LHCN-M2 (cell line): ENCODE data around the gene ZP1. TPM values are rescaled to one million over a fixed set of nuclear protein-coding genes. Genes with fewer than 3 reads are reported as not detected.
"Not testable (repeated sequence)": the region's sequence is repeated elsewhere in the genome, so short reads cannot be mapped to it uniquely, and the experiment has no call there.

Experiments
- DNase-seq: peaks from one replicate; pipeline ENCODE4 v3.0.0-alpha.2; 2012; ENCODE audit warnings: low read depth
- polyA plus RNA-seq: library from polyadenylated mRNA; unstranded; fragments of >200 nt; gene quantifications from one replicate; pipeline ENCODE4 v1.2.1, GENCODE V29; 2012; ENCODE audit warnings: missing spikeins
- total RNA-seq: library from RNA; depleted of rRNA; stranded (reverse); fragments of >200 nt; gene quantifications from 2 replicates; pipeline ENCODE4 v1.2.3, GENCODE V29; 2014; rRNA removed

ZP1 gene
- 0.57 TPM in 1 of 2 replicates, not detected in the other for total RNA-seq
- 0.18 TPM for polyA plus RNA-seq

- DNase-seq = no peak
Measured at GRCh38 chr11:60866911-60867870, at the start of gene ZP1. Gene ZP1, plus strand, starts transcription at chr11:60867542. Its CDS starts 20 bp downstream, at chr11:60867562.

- no peak for DNase-seq
Measured at GRCh38 chr11:60818057-60818456, 49.3 kb upstream of the ZP1 start.

GRCh38 chr11:60821827-60822599 lies 45.3 kb upstream of the ZP1 start:
- no peak for DNase-seq

- DNase-seq = not testable (repeated sequence)
Measured at GRCh38 chr11:60823745-60824306, 43.5 kb upstream of the ZP1 start.

- DNase-seq = no peak
Measured at GRCh38 chr11:60825118-60825517, 42.2 kb upstream of the ZP1 start.

- DNase-seq = no peak
Measured at GRCh38 chr11:60825790-60826189, 41.6 kb upstream of the ZP1 start.

GRCh38 chr11:60830478-60831142 lies 36.7 kb upstream of the ZP1 start:
- DNase-seq = no peak

GRCh38 chr11:60831143-60831500 lies 36.2 kb upstream of the ZP1 start:
- peak; percentile 71 for DNase-seq

- peak; percentile 30 for DNase-seq
Measured at GRCh38 chr11:60831501-60832079, 35.8 kb upstream of the ZP1 start.

- DNase-seq = no peak
Measured at GRCh38 chr11:60834742-60835533, 32.4 kb upstream of the ZP1 start.

- no peak for DNase-seq
Measured at GRCh38 chr11:60835534-60835846, 31.9 kb upstream of the ZP1 start.

- DNase-seq = no peak
Measured at GRCh38 chr11:60836866-60837515, 30.4 kb upstream of the ZP1 start.

GRCh38 chr11:60838132-60838531 lies 29.2 kb upstream of the ZP1 start:
- no peak for DNase-seq

GRCh38 chr11:60840470-60841430 lies 26.6 kb upstream of the ZP1 start:
- DNase-seq = peak; percentile 97

- peak; percentile 94 for DNase-seq
Measured at GRCh38 chr11:60841797-60842667, 25.3 kb upstream of the ZP1 start, which contains the start of gene CCDC86. Gene CCDC86, plus strand, starts transcription at chr11:60842113. Its CDS starts 12 bp downstream, at chr11:60842125.

GRCh38 chr11:60842668-60843600 lies 24.4 kb upstream of the ZP1 start:
- DNase-seq = no peak
